Measurements from ENCODE around the gene COPS9.

The COPS9 gene

GRCh38 chr2:240142256-240142775, 6.2 kb upstream of the COPS9 start:
- TF ChIP-seq REST (IDR thresholded peaks at IDR 0.05; ENCODE audit: insufficient read depth in 1 of 2, low read depth in 2 of 2, low read length in 2 of 2) = no peak
- no peak for TF ChIP-seq FOXP2 (optimal IDR thresholded peaks at IDR 0.05; ENCODE audit: borderline replicate concordance, extremely low read depth, extremely low read length, insufficient read depth)
- no peak for TF ChIP-seq TAF1 (IDR thresholded peaks at IDR 0.05; ENCODE audit: borderline replicate concordance, insufficient read depth, low read length)
- no peak for TF ChIP-seq SIN3A (IDR thresholded peaks at IDR 0.05; ENCODE audit: borderline replicate concordance, insufficient read depth, low read length)
- no peak for TF ChIP-seq POLR2AphosphoS5 (IDR thresholded peaks at IDR 0.05; ENCODE audit: low read depth, low read length)

GRCh38 chr2:240141736-240142135, 5.6 kb upstream of the COPS9 start:
- no peak for TF ChIP-seq TAF1 (IDR thresholded peaks at IDR 0.05; ENCODE audit: borderline replicate concordance, insufficient read depth, low read length)
- TF ChIP-seq REST (IDR thresholded peaks at IDR 0.05; ENCODE audit: insufficient read depth in 1 of 2, low read depth in 2 of 2, low read length in 2 of 2) = no peak
- TF ChIP-seq POLR2AphosphoS5 (IDR thresholded peaks at IDR 0.05; ENCODE audit: low read depth, low read length) = no peak
- TF ChIP-seq SIN3A (IDR thresholded peaks at IDR 0.05; ENCODE audit: borderline replicate concordance, insufficient read depth, low read length) = no peak
- TF ChIP-seq FOXP2 (optimal IDR thresholded peaks at IDR 0.05; ENCODE audit: borderline replicate concordance, extremely low read depth, extremely low read length, insufficient read depth) = no peak

- TF ChIP-seq TAF1 (IDR thresholded peaks at IDR 0.05; ENCODE audit: borderline replicate concordance, insufficient read depth, low read length) = no peak
- TF ChIP-seq FOXP2 (optimal IDR thresholded peaks at IDR 0.05; ENCODE audit: borderline replicate concordance, extremely low read depth, extremely low read length, insufficient read depth) = no peak
- TF ChIP-seq POLR2AphosphoS5 (IDR thresholded peaks at IDR 0.05; ENCODE audit: low read depth, low read length) = no peak
- TF ChIP-seq REST (IDR thresholded peaks at IDR 0.05; ENCODE audit: insufficient read depth in 1 of 2, low read depth in 2 of 2, low read length in 2 of 2) = no peak
Observed at GRCh38 chr2:240140920-240141319, 4.8 kb upstream of the COPS9 start.

- TF ChIP-seq TAF1 (IDR thresholded peaks at IDR 0.05; ENCODE audit: borderline replicate concordance, insufficient read depth, low read length) (no peak), FOXP2 (optimal IDR thresholded peaks at IDR 0.05; ENCODE audit: borderline replicate concordance, extremely low read depth, extremely low read length, insufficient read depth) (no peak), POLR2AphosphoS5 (IDR thresholded peaks at IDR 0.05; ENCODE audit: low read depth, low read length) (no peak), REST (IDR thresholded peaks at IDR 0.05; ENCODE audit: insufficient read depth in 1 of 2, low read depth in 2 of 2, low read length in 2 of 2) (no peak), SIN3A (IDR thresholded peaks at IDR 0.05; ENCODE audit: borderline replicate concordance, insufficient read depth, low read length) (no peak)
Observed at GRCh38 chr2:240140511-240140910, 4.4 kb upstream of the COPS9 start, which contains the start of gene OTOS. TSS of gene OTOS (minus strand) at chr2:240140658. CDS start at chr2:240140326, 332 bp downstream.
